Small intestine (tissue), 7 donors: ENCODE results near the gene CDCA4. TPM values are rescaled to one million over a fixed set of nuclear protein-coding genes. Genes with fewer than 3 reads are reported as not detected.
"Not testable (repeated sequence)": the region's sequence is repeated elsewhere in the genome, so short reads cannot be mapped to it uniquely, and the experiment has no call there.

Experiments used
- DNase-seq, 2 donors: peaks; one replicate each; pipeline versions ENCODE4 v3.0.0 to v3.0.0-alpha.2; 2013
- FAIRE-seq: peaks from 2 replicates; lab custom pipeline; 2012; peaks lifted over from hg19 to GRCh38; lab: Jason Lieb, UNC
- H3K27ac ChIP-seq, 3 donors: one replicate each; pipeline ENCODE4 v1.5.1; 2013; ENCODE audit warnings: low read length in 2 of 3, mild to moderate bottlenecking in 2 of 3, control low read depth in 1 of 3, inconsistent platforms in 1 of 3, low read depth in 1 of 3, moderate library complexity in 1 of 3
- H3K27me3 ChIP-seq, 3 donors: one replicate each; pipeline ENCODE4 v1.6.1; 2013; ENCODE audit warnings: low read length in 3 of 3, inconsistent platforms in 1 of 3; ENCODE audit not compliant: control insufficient read depth in 3 of 3, insufficient read depth in 3 of 3
- H3K36me3 ChIP-seq, 3 donors: one replicate each; pipeline ENCODE4 v1.6.1; 2013; ENCODE audit warnings: low read length in 3 of 3, inconsistent platforms in 1 of 3, low read depth in 1 of 3, mild to moderate bottlenecking in 1 of 3, moderate library complexity in 1 of 3; ENCODE audit not compliant: control insufficient read depth in 3 of 3, insufficient read depth in 2 of 3
- H3K4me1 ChIP-seq, 3 donors: one replicate each; pipeline ENCODE4 v1.6.1; 2013; ENCODE audit warnings: low read length in 2 of 3, inconsistent platforms in 1 of 3, low read depth in 1 of 3, mild to moderate bottlenecking in 1 of 3, moderate library complexity in 1 of 3; ENCODE audit not compliant: control insufficient read depth in 3 of 3, insufficient read depth in 2 of 3
- H3K4me3 ChIP-seq, 3 donors: one replicate each; pipeline ENCODE4 v1.5.1; 2013; ENCODE audit warnings: low read length in 3 of 3, control low read depth in 1 of 3, inconsistent platforms in 1 of 3, low read depth in 1 of 3, mild to moderate bottlenecking in 1 of 3, moderate library complexity in 1 of 3
- H3K9me3 ChIP-seq, 2 donors: one replicate each; pipeline ENCODE4 v1.6.1; 2013; ENCODE audit warnings: low read depth in 1 of 2, low read length in 1 of 2; ENCODE audit not compliant: control insufficient read depth in 2 of 2, insufficient read depth in 1 of 2
- WGBS, 3 donors: extraction: QIAGEN DNeasy Blood & Tissue Kit; methylation state at CpG; one replicate each; pipeline ENCODE4 v1.1.7; 2013; 5-methylcytosine and 5-hydroxymethylcytosine counted together
- polyA plus RNA-seq, 4 donors: library from polyadenylated mRNA; stranded (reverse) in 3 of 4; unstranded in 1 of 4; fragments of 200-250 nt in 3 of 4; fragments of 120-200 nt in 1 of 4; gene quantifications; one replicate each; pipeline versions ENCODE4 v1.2.1 to v1.2.3, GENCODE V29; 2013
- donor health status: healthy with polysubstance abuse.
- donor health status: control.
- donor health status: control.
- donor health status: Bipolar disorder and iron deficiency.
- donor health status: healthy.

CDCA4 gene
- polyA plus RNA-seq, 4 donors: 2.7 to 11.3 (median 6.9) TPM

GRCh38 chr14:105046891-105047282 lies 26.0 kb upstream of the CDCA4 start:
- Histone ChIP-seq H3K4me1 (peaks cover 0 to 12% (median 0%) of the 10 kb centered on the region in 3 donors), H3K4me3 (no peak overlapping the region), H3K9me3 (no peaks in the 10 kb centered on the region), H3K36me3 (no peaks in the 10 kb centered on the region), H3K27me3 (peaks cover 0 to 6% (median 0%) of the 10 kb centered on the region in 3 donors), H3K27ac (no peak overlapping the region)
- DNase-seq (no peak), FAIRE-seq (no peak)
- WGBS, 3 donors: 86 to 94% (median 93%) methylated on average over 9 of the region's 9 CpGs

GRCh38 chr14:105045710-105046326 lies 24.9 kb upstream of the CDCA4 start:
- WGBS, 3 donors: 5 to 8% (median 6%) methylated on average over 32 to 42 of the region's 42 CpGs
- no peak overlapping the region for H3K27ac ChIP-seq
- peak; percentile 82 to 92 for DNase-seq
- FAIRE-seq: no peak
- H3K4me1 ChIP-seq: peaks cover 0 to 10% (median 0%) of the 10 kb centered on the region in 3 donors
- no peaks in the 10 kb centered on the region for H3K9me3 ChIP-seq
- no peak overlapping the region for H3K4me3 ChIP-seq
- H3K27me3 ChIP-seq: peaks cover 0 to 6% (median 0%) of the 10 kb centered on the region in 3 donors
- H3K36me3 ChIP-seq: no peaks in the 10 kb centered on the region

- WGBS, 3 donors: 70 to 71% (median 70%) methylated on average over 6 to 7 of the region's 7 CpGs
- FAIRE-seq (no peak), DNase-seq (no peak)
- Histone ChIP-seq H3K27ac (no peak overlapping the region), H3K9me3 (no peaks in the 10 kb centered on the region), H3K36me3 (no peaks in the 10 kb centered on the region), H3K4me3 (no peak overlapping the region), H3K27me3 (peaks cover 0 to 6% (median 0%) of the 10 kb centered on the region in 3 donors), H3K4me1 (peaks cover 0 to 3% (median 0%) of the 10 kb centered on the region in 3 donors)
Measured at GRCh38 chr14:105043641-105044040, 22.8 kb upstream of the CDCA4 start.

- Histone ChIP-seq H3K9me3 (no peaks in the 10 kb centered on the region), H3K27me3 (peaks cover 0 to 9% (median 0%) of the 10 kb centered on the region in 3 donors), H3K27ac (no peak overlapping the region), H3K36me3 (no peaks in the 10 kb centered on the region), H3K4me3 (no peak overlapping the region), H3K4me1 (peaks cover 0 to 3% (median 0%) of the 10 kb centered on the region in 3 donors)
- DNase-seq: no peak
- FAIRE-seq: no peak
- 82 to 88% (median 87%) methylated on average over 17 of the region's 17 CpGs for WGBS, 3 donors
Measured at GRCh38 chr14:105042813-105043212, 21.9 kb upstream of the CDCA4 start.

GRCh38 chr14:105041841-105042765 lies 21.2 kb upstream of the CDCA4 start:
- no peak for FAIRE-seq
- H3K27ac ChIP-seq: no peak overlapping the region

GRCh38 chr14:105039458-105040205 lies 18.7 kb upstream of the CDCA4 start:
- no peak overlapping the region for H3K27ac ChIP-seq
- H3K9me3 ChIP-seq: no peaks in the 10 kb centered on the region
- H3K27me3 ChIP-seq: peaks cover 0 to 3% (median 0%) of the 10 kb centered on the region in 3 donors
- no peak for FAIRE-seq
- DNase-seq: peak in 1 of 2 donors; percentile 36
- no peaks in the 10 kb centered on the region for H3K36me3 ChIP-seq
- no peak overlapping the region for H3K4me3 ChIP-seq
- 55 to 72% (median 69%) methylated on average over 10 to 14 of the region's 14 CpGs for WGBS, 3 donors
- no peaks in the 10 kb centered on the region for H3K4me1 ChIP-seq

More at GRCh38 chr14:105041841-105042765, 21.2 kb upstream of the CDCA4 start:
- no peak for DNase-seq
- 81 to 88% (median 84%) methylated on average over 28 of the region's 28 CpGs for WGBS, 3 donors
- peaks cover 0 to 3% (median 0%) of the 10 kb centered on the region in 3 donors for H3K4me1 ChIP-seq
- no peaks in the 10 kb centered on the region for H3K36me3 ChIP-seq
- H3K9me3 ChIP-seq: no peaks in the 10 kb centered on the region
- H3K4me3 ChIP-seq: no peak overlapping the region
- H3K27me3 ChIP-seq: peaks cover 0 to 9% (median 0%) of the 10 kb centered on the region in 3 donors

- H3K4me3 ChIP-seq, H3K4me1 ChIP-seq, DNase-seq, FAIRE-seq, H3K27me3 ChIP-seq, H3K9me3 ChIP-seq, H3K36me3 ChIP-seq, H3K27ac ChIP-seq: not testable (repeated sequence)
- 59 to 76% (median 69%) methylated on average over 2 of the region's 2 CpGs for WGBS, 3 donors
Measured at GRCh38 chr14:105035616-105036015, 14.7 kb upstream of the CDCA4 start.
